ENCODE measurements around the gene INSRR.

GRCh38 chr1:156853761-156854160 is 5.2 kb downstream of the INSRR start:
- TF ChIP-seq EP300 (IDR thresholded peaks at IDR 0.05) (no peak), POLR2A (IDR thresholded peaks at IDR 0.05) (no peak)
